GM23338 (cell line): Measurements from ENCODE around the gene OPN3. TPM values are rescaled to one million over a fixed set of nuclear protein-coding genes. Genes with fewer than 3 reads are reported as not detected.

Experiments
- ATAC-seq: fragments of 200-7000 bp; cut with Tn5 transposase; 3 replicates; pipeline ENCODE4 v1.9.1; 2020
- DNase-seq: peaks from one replicate; pipeline ENCODE4 v3.0.0-alpha.2; 2015; ENCODE audit warnings: low spot score
- H2AFZ ChIP-seq: fragments of 200-600 bp; sonication (generic); 2 replicates; pipeline ENCODE4 v1.8.0; 2016; ENCODE audit warnings: antibody characterized with exemption, mild to moderate bottlenecking, moderate library complexity
- H3F3A ChIP-seq: fragments of 200-600 bp; sonication (generic); replicated peaks from 2 replicates; pipeline ENCODE4 v1.8.0; 2017; ENCODE audit warnings: antibody characterized with exemption, mixed run types, low read depth
- H3K27ac ChIP-seq: fragments of 200-600 bp; sonication (generic); 2 replicates; pipeline ENCODE4 v1.6.1; 2016; ENCODE audit warnings: low read depth
- H3K27me3 ChIP-seq: fragments of 200-600 bp; sonication (generic); 2 replicates; pipeline ENCODE4 v1.8.0; 2016; ENCODE audit warnings: mild to moderate bottlenecking, mixed run types, moderate library complexity; ENCODE audit not compliant: insufficient read depth
- H3K36me3 ChIP-seq: fragments of 200-600 bp; sonication (generic); 2 replicates; pipeline ENCODE4 v1.8.0; 2016; ENCODE audit warnings: mild to moderate bottlenecking; ENCODE audit not compliant: insufficient read depth
- H3K4me1 ChIP-seq: fragments of 200-600 bp; sonication (generic); 2 replicates; pipeline ENCODE4 v1.8.0; 2016; ENCODE audit warnings: mild to moderate bottlenecking, moderate library complexity; ENCODE audit not compliant: insufficient read depth
- H3K4me2 ChIP-seq: fragments of 200-600 bp; sonication (generic); 2 replicates; pipeline ENCODE4 v1.7.1; 2017; ENCODE audit warnings: mixed run types
- H3K4me3 ChIP-seq: fragments of 200-600 bp; sonication (generic); 2 replicates; pipeline ENCODE4 v1.6.1; 2016; ENCODE audit warnings: mixed run types
- H3K79me2 ChIP-seq: fragments of 200-600 bp; sonication (generic); replicated peaks from 2 replicates; pipeline ENCODE4 v1.8.0; 2017; ENCODE audit warnings: mild to moderate bottlenecking; ENCODE audit not compliant: insufficient read depth
- H3K9me2 ChIP-seq: fragments of 200-600 bp; sonication (generic); 2 replicates; pipeline ENCODE4 v1.8.0; 2017; ENCODE audit not compliant: insufficient read depth
- H4K20me1 ChIP-seq: fragments of 200-600 bp; sonication (generic); replicated peaks from 2 replicates; pipeline ENCODE4 v1.8.0; 2017; ENCODE audit warnings: mild to moderate bottlenecking; ENCODE audit not compliant: insufficient read depth
- H3K27ac Mint-ChIP-seq: 2 replicates; pipeline ENCODE4 v1.8.0; 2020; ENCODE audit warnings: inconsistent platforms, mild to moderate bottlenecking, moderate library complexity, mixed read lengths
- H3K27me3 Mint-ChIP-seq: 3 replicates; pipeline ENCODE4 v1.8.0; 2022; ENCODE audit warnings: low read depth, mild to moderate bottlenecking, moderate library complexity, mixed read lengths, inconsistent platforms; ENCODE audit not compliant: insufficient read depth, poor library complexity
- H3K36me3 Mint-ChIP-seq: 3 replicates; pipeline ENCODE4 v1.8.0; 2021; ENCODE audit warnings: low read depth, mild to moderate bottlenecking, inconsistent platforms, moderate library complexity, mixed read lengths
- H3K4me1 Mint-ChIP-seq: 3 replicates; pipeline ENCODE4 v1.8.0; 2020; ENCODE audit warnings: mild to moderate bottlenecking, inconsistent platforms, mixed read lengths
- H3K4me3 Mint-ChIP-seq: 3 replicates; pipeline ENCODE4 v1.8.0; 2021; ENCODE audit warnings: moderate library complexity, mild to moderate bottlenecking, inconsistent platforms, mixed read lengths
- H3K9me3 Mint-ChIP-seq: 3 replicates; pipeline ENCODE4 v1.8.0; 2020; ENCODE audit warnings: moderate library complexity, mild to moderate bottlenecking, inconsistent platforms, mixed read lengths
- CREB1 ChIP-seq: fragments of 250-450 bp; sonication (Bioruptor Pico); IDR thresholded peaks from 2 replicates; pipeline ENCODE4 v1.5.0; 2020; ENCODE audit warnings: low read depth, mild to moderate bottlenecking, moderate library complexity
- EZH2 ChIP-seq: fragments of 200-600 bp; sonication (generic); IDR thresholded peaks from one replicate; pipeline ENCODE4 v1.8.0; 2017; ENCODE audit warnings: antibody characterized with exemption, mild to moderate bottlenecking, low read depth; ENCODE audit not compliant: unreplicated experiment
- EZH2phosphoT487 ChIP-seq: fragments of 200-600 bp; sonication (generic); IDR thresholded peaks from one replicate; pipeline ENCODE4 v1.8.1; 2018; ENCODE audit warnings: antibody characterized with exemption; ENCODE audit not compliant: unreplicated experiment
- JUNB ChIP-seq: IDR thresholded peaks from one replicate; pipeline ENCODE4 v1.6.1; 2016; ENCODE audit warnings: antibody characterized with exemption; ENCODE audit not compliant: unreplicated experiment
- NANOG ChIP-seq: IDR thresholded peaks from 2 replicates; pipeline ENCODE4 v1.6.1; 2016; ENCODE audit warnings: antibody characterized with exemption, borderline replicate concordance
- POLR2AphosphoS5 ChIP-seq: IDR thresholded peaks from 2 replicates; pipeline ENCODE4 v1.6.1; 2016; ENCODE audit warnings: antibody characterized with exemption, low read depth
- STAT1 ChIP-seq: IDR thresholded peaks from one replicate; pipeline ENCODE4 v1.6.1; 2016; ENCODE audit warnings: antibody characterized with exemption; ENCODE audit not compliant: unreplicated experiment
- ZNF114 ChIP-seq: fragments of 250-450 bp; sonication (Bioruptor Pico); IDR thresholded peaks from 2 replicates; pipeline ENCODE4 v1.5.0; 2020; ENCODE audit warnings: mild to moderate bottlenecking, moderate library complexity
- ZNF331 ChIP-seq: fragments of 250-450 bp; sonication (Bioruptor Pico); IDR thresholded peaks from 2 replicates; pipeline ENCODE4 v1.5.0; 2020; ENCODE audit warnings: low read depth, mild to moderate bottlenecking, moderate library complexity
- polyA plus RNA-seq: library from polyadenylated mRNA; unstranded; fragments of >200 nt; fragmentation: Nextera tagmentation; extraction: Ambion mirVana; gene quantifications from 2 replicates; pipeline ENCODE4 v1.2.1, GENCODE V29; 2016
- total RNA-seq: library from RNA; depleted of rRNA; stranded (reverse); fragments of >200 nt; shearing (Covaris generic); gene quantifications from 2 replicates; pipeline ENCODE4 v1.2.3, GENCODE V29; 2014
- TF ChIP-seq, protein P1 (sequence below): IDR thresholded peaks from 2 replicates; pipeline ENCODE4 v1.6.1; 2016; ENCODE audit warnings: antibody characterized with exemption
- TF ChIP-seq, protein P2 (sequence below), 2 experiments: fragments of 200-600 bp in 1 of 2; sonication (generic) in 1 of 2; conservative IDR thresholded peaks; 2 replicates each; pipeline versions ENCODE4 v1.5.1 to v1.6.1; 2016 to 2017; ENCODE audit warnings: antibody characterized with exemption in 2 of 2, low read depth in 2 of 2, mild to moderate bottlenecking in 2 of 2, moderate library complexity in 1 of 2

OPN3 gene
- total and polyA plus RNA-seq, 2 experiments from 2014 or later: 23.7 to 46.8 TPM

DNA sequence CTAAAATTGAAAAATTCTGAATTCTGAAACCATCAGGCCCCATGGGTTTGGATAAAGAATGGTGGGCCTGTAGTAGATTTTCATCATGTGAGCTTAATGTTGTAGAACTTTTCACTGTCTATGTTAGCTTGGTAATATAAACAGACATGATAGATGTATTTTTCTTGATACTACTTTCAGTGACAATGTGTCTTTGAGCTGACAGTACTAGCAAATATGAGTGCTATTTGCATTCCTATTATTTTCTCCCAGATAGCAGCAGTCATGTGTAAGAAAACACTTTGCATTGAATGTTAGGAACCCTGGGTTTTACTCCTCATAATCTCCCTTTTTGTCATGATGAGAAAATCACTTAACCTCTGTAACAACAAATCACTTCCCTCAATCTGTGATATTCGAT is 89.9 kb downstream of the OPN3 start:
- Mint-ChIP-seq H3K27me3 (peaks cover 2% of the 10 kb centered on the region), H3K9me3 (no peaks in the 10 kb centered on the region), H3K4me1 (no peaks in the 10 kb centered on the region), H3K4me3 (no peak overlapping the region), H3K36me3 (no peaks in the 10 kb centered on the region), H3K27ac (no peak overlapping the region)
- DNase-seq (no peak), ATAC-seq (no peak)
- Histone ChIP-seq H3K27ac (no peak overlapping the region), H3K4me1 (0 out of 2 replicates have a peak, but pooled peaks cover 2% of the 10 kb centered on the region), H3K36me3 (no peaks in the 10 kb centered on the region), H3K9me2 (no peaks in the 10 kb centered on the region), H4K20me1 (no peaks in the 10 kb centered on the region), H3K79me2 (no peaks in the 10 kb centered on the region), H3K4me2 (no peak overlapping the region), H3K27me3 (no peaks in the 10 kb centered on the region), H3K4me3 (no peak overlapping the region), H2AFZ (no peak overlapping the region), H3F3A (no peaks in the 10 kb centered on the region)
- TF ChIP-seq, protein P1, sequence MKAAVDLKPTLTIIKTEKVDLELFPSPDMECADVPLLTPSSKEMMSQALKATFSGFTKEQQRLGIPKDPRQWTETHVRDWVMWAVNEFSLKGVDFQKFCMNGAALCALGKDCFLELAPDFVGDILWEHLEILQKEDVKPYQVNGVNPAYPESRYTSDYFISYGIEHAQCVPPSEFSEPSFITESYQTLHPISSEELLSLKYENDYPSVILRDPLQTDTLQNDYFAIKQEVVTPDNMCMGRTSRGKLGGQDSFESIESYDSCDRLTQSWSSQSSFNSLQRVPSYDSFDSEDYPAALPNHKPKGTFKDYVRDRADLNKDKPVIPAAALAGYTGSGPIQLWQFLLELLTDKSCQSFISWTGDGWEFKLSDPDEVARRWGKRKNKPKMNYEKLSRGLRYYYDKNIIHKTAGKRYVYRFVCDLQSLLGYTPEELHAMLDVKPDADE: no peak
- TF ChIP-seq CREB1: no peak
- no peak for TF ChIP-seq ZNF331 (CRISPR knock-in tag)
- no peak for TF ChIP-seq STAT1
- no peak for TF ChIP-seq EZH2phosphoT487
- TF ChIP-seq ZNF114 (CRISPR knock-in tag): no peak
- TF ChIP-seq, protein P2, sequence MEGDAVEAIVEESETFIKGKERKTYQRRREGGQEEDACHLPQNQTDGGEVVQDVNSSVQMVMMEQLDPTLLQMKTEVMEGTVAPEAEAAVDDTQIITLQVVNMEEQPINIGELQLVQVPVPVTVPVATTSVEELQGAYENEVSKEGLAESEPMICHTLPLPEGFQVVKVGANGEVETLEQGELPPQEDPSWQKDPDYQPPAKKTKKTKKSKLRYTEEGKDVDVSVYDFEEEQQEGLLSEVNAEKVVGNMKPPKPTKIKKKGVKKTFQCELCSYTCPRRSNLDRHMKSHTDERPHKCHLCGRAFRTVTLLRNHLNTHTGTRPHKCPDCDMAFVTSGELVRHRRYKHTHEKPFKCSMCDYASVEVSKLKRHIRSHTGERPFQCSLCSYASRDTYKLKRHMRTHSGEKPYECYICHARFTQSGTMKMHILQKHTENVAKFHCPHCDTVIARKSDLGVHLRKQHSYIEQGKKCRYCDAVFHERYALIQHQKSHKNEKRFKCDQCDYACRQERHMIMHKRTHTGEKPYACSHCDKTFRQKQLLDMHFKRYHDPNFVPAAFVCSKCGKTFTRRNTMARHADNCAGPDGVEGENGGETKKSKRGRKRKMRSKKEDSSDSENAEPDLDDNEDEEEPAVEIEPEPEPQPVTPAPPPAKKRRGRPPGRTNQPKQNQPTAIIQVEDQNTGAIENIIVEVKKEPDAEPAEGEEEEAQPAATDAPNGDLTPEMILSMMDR (conservative IDR thresholded peaks at IDR 0.05; ENCODE audit: low read depth in 2 of 2): no peak
- TF ChIP-seq EZH2: no peak
- TF ChIP-seq POLR2AphosphoS5: no peak

DNA sequence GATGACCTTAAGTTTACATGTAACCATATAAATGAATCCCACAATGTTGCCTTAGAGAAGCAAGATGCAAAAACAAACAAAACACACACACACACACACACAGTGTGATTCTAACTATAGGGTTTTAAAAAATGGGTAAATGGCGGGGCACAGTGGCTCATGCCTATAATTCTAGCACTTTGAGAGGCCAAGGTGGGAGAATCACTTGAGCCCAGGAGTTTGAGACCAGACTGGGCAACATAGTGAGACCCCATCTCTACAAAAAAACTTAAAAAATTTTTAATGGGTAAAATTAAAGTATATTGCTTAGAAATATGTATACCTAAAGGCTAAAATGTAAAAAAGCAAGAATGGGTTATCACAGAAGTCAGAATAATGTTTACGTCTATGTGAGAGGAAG is 92.2 kb downstream of the OPN3 start:
- Histone ChIP-seq H3K4me1 (0 out of 2 replicates have a peak, but pooled peaks cover 2% of the 10 kb centered on the region), H2AFZ (no peak overlapping the region), H3K36me3 (no peaks in the 10 kb centered on the region), H3K27ac (no peak overlapping the region), H4K20me1 (no peaks in the 10 kb centered on the region), H3F3A (no peaks in the 10 kb centered on the region), H3K9me2 (no peaks in the 10 kb centered on the region), H3K27me3 (no peaks in the 10 kb centered on the region), H3K79me2 (no peaks in the 10 kb centered on the region), H3K4me2 (no peak overlapping the region), H3K4me3 (no peak overlapping the region)
- no peak for TF ChIP-seq STAT1
- TF ChIP-seq JUNB: no peak
- no peak for TF ChIP-seq POLR2AphosphoS5
- TF ChIP-seq ZNF331 (CRISPR knock-in tag): no peak
- TF ChIP-seq, protein P1: no peak
- TF ChIP-seq EZH2: no peak
- TF ChIP-seq, protein P2 (conservative IDR thresholded peaks at IDR 0.05; ENCODE audit: low read depth in 2 of 2): no peak
- no peak for TF ChIP-seq NANOG
- no peak overlapping the region for H3K27ac Mint-ChIP-seq
- H3K36me3 Mint-ChIP-seq: no peaks in the 10 kb centered on the region
- H3K9me3 Mint-ChIP-seq: no peaks in the 10 kb centered on the region
- DNase-seq: no peak
- no peaks in the 10 kb centered on the region for H3K4me1 Mint-ChIP-seq
- peaks cover 2% of the 10 kb centered on the region for H3K27me3 Mint-ChIP-seq
- no peak for ATAC-seq
- no peak overlapping the region for H3K4me3 Mint-ChIP-seq
